HG03354 (cell line): ENCODE data around the gene PPIG.
"Not testable (repeated sequence)": the region's sequence is repeated elsewhere in the genome, so short reads cannot be mapped to it uniquely, and the experiment has no call there.

Experiments
- ATAC-seq: cut with Tn5 transposase; IDR thresholded peaks from one replicate; pipeline ENCODE4 v1.9.1; 2021; ENCODE audit warnings: mild to moderate bottlenecking; ENCODE audit not compliant: unreplicated experiment, poor library complexity, severe bottlenecking

The PPIG gene

DNA sequence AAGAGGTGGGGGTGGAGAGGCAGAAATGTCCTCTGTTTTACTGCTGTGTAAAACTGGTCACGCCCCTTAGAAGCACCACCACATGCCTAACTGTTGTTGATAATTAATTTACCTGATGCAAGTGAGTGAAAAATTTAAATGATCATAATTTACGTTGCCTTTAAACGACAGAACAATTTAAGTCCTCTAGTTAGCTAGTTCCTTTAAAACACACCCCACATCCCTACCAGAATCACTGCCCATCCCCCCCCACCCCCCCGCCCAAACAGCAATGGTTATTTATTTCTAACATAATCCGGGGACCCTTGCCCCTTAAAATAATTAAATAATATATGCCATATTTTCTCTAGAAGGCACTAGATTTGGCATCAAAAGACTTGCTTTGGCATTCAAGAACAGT lies 633 bp upstream of the PPIG start:
- no peak for ATAC-seq

- ATAC-seq, result no peak
These were observed 1.5 kb downstream of the PPIG start for GRCh38 chr2:169585673-169586072.

DNA sequence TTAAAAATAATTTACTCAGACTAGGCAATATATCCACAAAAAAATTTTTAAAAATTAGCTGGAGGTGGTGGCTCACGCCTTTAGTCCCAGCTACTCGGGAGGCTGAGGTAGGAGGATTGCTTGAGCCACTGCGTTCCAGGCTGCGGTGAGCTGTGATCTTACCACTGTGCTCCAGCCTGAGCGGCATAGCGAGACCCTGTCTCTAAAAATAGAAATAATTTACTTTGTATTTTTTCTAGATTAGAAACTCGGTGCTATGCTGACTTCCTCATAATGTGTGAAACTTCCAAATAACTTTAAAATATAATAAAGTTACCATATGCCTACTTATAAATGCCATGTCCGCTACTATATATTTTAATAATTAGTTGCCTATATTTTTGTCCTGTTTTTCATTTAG lies 6.7 kb downstream of the PPIG start:
- ATAC-seq, result no peak

GRCh38 chr2:169596546-169596945 lies 12.4 kb downstream of the PPIG start:
- not testable (repeated sequence) for ATAC-seq

GRCh38 chr2:169598982-169599381 lies 14.8 kb downstream of the PPIG start:
- no peak for ATAC-seq

- no peak for ATAC-seq
These were observed 15.4 kb downstream of the PPIG start for GRCh38 chr2:169599568-169599967.

- ATAC-seq, result no peak
These were observed 25.1 kb downstream of the PPIG start for GRCh38 chr2:169609264-169609663.

- ATAC-seq, result no peak
These were observed 29.7 kb downstream of the PPIG start for GRCh38 chr2:169613876-169614275.

- ATAC-seq, result not testable (repeated sequence)
These were observed 31.8 kb downstream of the PPIG start for GRCh38 chr2:169615982-169616381.

GRCh38 chr2:169619946-169620345 lies 35.8 kb downstream of the PPIG start:
- no peak for ATAC-seq

- no peak for ATAC-seq
These were observed 36.4 kb downstream of the PPIG start for GRCh38 chr2:169620509-169620908.

GRCh38 chr2:169623235-169623634 lies 39.1 kb downstream of the PPIG start:
- no peak for ATAC-seq

- no peak for ATAC-seq
These were observed 41.6 kb downstream of the PPIG start for GRCh38 chr2:169625781-169626180.

GRCh38 chr2:169636440-169637097 lies 52.4 kb downstream of the PPIG start:
- ATAC-seq, result no peak

GRCh38 chr2:169637620-169638019 lies 53.5 kb downstream of the PPIG start:
- no peak for ATAC-seq

GRCh38 chr2:169640104-169640503 lies 56.0 kb downstream of the PPIG start:
- no peak for ATAC-seq

- no peak for ATAC-seq
These were observed 57.3 kb downstream of the PPIG start for GRCh38 chr2:169641464-169641863.

DNA sequence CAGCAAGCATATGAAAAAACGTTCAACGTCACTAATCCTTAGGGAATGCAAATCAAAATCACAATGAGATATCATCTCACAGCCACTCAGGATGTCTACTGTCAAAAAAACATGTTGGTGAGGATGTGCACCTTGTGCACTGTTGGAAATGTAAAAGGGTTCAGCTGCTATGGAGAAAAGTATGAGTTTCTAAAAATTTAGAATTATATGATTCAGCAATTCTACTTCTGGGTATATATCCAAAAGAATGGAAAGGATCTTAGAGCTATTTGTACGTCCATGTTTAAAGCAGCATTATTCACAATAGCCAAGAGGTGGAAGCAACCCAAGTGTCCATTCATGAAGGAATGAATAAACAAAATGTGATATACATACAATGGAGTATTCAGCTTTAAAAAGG lies 60.0 kb downstream of the PPIG start:
- no peak for ATAC-seq

DNA sequence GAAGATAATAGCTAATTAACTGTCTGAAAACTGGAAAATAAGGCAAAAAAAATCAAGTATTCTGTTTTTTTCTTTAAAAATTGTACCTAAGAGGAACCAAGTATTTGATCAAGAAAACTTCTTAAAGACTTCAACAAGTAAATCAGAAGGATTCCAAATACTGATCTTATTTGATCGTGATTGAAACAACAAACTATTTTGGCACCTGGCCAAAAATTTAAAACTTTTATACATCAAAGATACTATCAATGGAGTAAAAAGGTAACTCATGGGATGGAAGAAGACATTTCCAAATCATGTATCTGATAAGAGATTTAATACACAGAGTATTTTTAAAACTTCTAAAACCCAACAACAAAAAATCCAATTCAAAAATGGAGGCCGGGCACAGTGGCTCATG lies 63.3 kb downstream of the PPIG start:
- ATAC-seq, result no peak

GRCh38 chr2:169649278-169649677 lies 65.1 kb downstream of the PPIG start:
- no peak for ATAC-seq

- no peak for ATAC-seq
These were observed 69.5 kb downstream of the PPIG start for GRCh38 chr2:169653636-169654035.

DNA sequence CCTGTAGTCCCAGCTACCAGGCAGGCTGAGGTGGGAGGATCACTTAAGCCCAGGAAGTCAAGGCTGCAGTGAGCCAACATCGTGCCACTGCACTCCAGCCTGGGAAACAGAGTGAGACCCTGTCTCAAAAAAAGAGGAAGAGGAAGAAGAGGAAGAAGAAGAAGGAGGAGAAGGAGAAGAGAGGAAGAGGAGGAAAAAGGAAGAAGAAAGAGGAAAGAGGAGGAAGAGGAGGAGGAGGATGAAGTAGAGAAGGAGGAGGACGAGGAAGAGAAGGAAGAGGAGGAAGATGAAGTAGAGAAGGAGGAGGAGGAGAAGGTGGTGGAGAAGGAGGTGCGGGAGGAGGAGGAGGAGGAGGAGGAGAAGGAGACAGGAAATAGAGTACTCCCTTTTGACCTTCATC lies 72.0 kb downstream of the PPIG start:
- ATAC-seq, result no peak
